NB4 (cell line): Measurements from ENCODE around the gene LRRC4C.

Experiments
- MAX ChIP-seq: IDR thresholded peaks from 2 replicates; pipeline ENCODE4 v1.6.1; 2011; ENCODE audit warnings: low read depth, low read length
- POLR2A ChIP-seq: IDR thresholded peaks from 2 replicates; pipeline ENCODE4 v1.6.1; 2011; ENCODE audit warnings: mild to moderate bottlenecking; ENCODE audit not compliant: insufficient read length; ENCODE audit errors: extremely low read depth
- TF ChIP-seq, protein P1 (sequence below): IDR thresholded peaks from one replicate; pipeline ENCODE4 v1.5.1; 2012; ENCODE audit warnings: low read depth, low read length

DNA sequence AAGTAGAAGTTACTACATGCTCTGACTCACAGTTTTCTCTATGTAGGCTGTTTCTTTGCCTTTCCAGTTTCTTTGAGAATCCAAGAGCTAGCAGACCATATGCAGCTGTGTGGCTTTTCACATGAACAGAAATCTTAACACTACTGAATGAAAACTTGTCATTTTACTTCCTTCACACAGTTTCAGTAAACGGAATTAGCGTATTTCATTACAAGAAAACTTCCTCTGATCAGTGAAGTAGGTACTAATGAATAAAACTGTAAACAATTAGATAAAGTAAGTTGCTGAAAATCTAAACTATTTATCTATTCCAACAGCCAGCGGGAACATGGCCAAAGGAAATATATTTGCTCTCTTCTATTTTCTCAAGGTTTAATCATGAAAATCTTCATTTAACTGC lies 953.2 kb downstream of the LRRC4C start:
- TF ChIP-seq, protein P1, sequence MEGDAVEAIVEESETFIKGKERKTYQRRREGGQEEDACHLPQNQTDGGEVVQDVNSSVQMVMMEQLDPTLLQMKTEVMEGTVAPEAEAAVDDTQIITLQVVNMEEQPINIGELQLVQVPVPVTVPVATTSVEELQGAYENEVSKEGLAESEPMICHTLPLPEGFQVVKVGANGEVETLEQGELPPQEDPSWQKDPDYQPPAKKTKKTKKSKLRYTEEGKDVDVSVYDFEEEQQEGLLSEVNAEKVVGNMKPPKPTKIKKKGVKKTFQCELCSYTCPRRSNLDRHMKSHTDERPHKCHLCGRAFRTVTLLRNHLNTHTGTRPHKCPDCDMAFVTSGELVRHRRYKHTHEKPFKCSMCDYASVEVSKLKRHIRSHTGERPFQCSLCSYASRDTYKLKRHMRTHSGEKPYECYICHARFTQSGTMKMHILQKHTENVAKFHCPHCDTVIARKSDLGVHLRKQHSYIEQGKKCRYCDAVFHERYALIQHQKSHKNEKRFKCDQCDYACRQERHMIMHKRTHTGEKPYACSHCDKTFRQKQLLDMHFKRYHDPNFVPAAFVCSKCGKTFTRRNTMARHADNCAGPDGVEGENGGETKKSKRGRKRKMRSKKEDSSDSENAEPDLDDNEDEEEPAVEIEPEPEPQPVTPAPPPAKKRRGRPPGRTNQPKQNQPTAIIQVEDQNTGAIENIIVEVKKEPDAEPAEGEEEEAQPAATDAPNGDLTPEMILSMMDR, result no peak
- TF ChIP-seq POLR2A, result no peak
- TF ChIP-seq MAX, result no peak
